ENCODE measurements around the gene SH2D1B. TPM values are rescaled to one million over a fixed set of nuclear protein-coding genes. Genes with fewer than 3 reads are reported as not detected.
"Not testable (repeated sequence)": the region's sequence is repeated elsewhere in the genome, so short reads cannot be mapped to it uniquely, and the experiment has no call there.

SH2D1B gene
- total and polyA plus RNA-seq, 2 donors (not counting 1 experiment from before 2014, with no cell fraction given), result 0.15 TPM

- H3K4me2 ChIP-seq (replicated peaks; ENCODE audit: low read depth, low read length, poor library complexity, severe bottlenecking); H3K9ac ChIP-seq (ENCODE audit: low read length); H3K36me3 ChIP-seq (replicated peaks in 1 of 2; ENCODE audit: control extremely low read depth in 1 of 2, control insufficient read depth in 1 of 2, extremely low read depth in 1 of 2, insufficient read depth in 2 of 2, low read length in 1 of 2); H3K4me3 Mint-ChIP-seq; CTCF ChIA-PET; H4K20me1 ChIP-seq (ENCODE audit: control insufficient read depth, insufficient read depth, low read length, poor library complexity, severe bottlenecking); ATAC-seq (ENCODE audit: low read depth); H3K27ac Mint-ChIP-seq; POLR2A ChIA-PET; intact Hi-C loops (cut with micrococcal nuclease); H3K4me1 ChIP-seq (ENCODE audit: control insufficient read depth in 2 of 2, insufficient read depth in 2 of 2, low read length in 2 of 2); H3K27me3 ChIP-seq (replicated peaks in 1 of 4; ENCODE audit: control extremely low read depth in 1 of 4, control insufficient read depth in 3 of 4, insufficient read depth in 4 of 4, low read length in 3 of 4); H3K4me3 ChIP-seq (ENCODE audit: control extremely low read depth in 1 of 5, extremely low read depth in 1 of 5, insufficient read depth in 1 of 5, low read depth in 2 of 5, low read length in 4 of 5); H3K9me3 ChIP-seq (ENCODE audit: control extremely low read depth in 1 of 3, control insufficient read depth in 2 of 3, insufficient read depth in 1 of 3, low read length in 2 of 3); H2AFZ ChIP-seq (ENCODE audit: insufficient read depth, low read depth, low read length, poor library complexity, severe bottlenecking); H3K27ac ChIP-seq (ENCODE audit: low read length in 2 of 2); H3K4me1 Mint-ChIP-seq; H3K79me2 ChIP-seq (ENCODE audit: control insufficient read depth, insufficient read depth, low read length); DNase-seq; H3K9me3 Mint-ChIP-seq (ENCODE audit: insufficient read depth): not testable (repeated sequence)
- WGBS (ENCODE audit: insufficient coverage), result 77% methylated on average over 4 of the region's 7 CpGs
- peaks cover 27% of the 10 kb centered on the region for H3K27me3 Mint-ChIP-seq
These were observed 6.6 kb upstream of the SH2D1B start for GRCh38 chr1:162418584-162418983.

GRCh38 chr1:162417650-162418049 is 5.7 kb upstream of the SH2D1B start:
- ATAC-seq (ENCODE audit: low read depth) (no peak), DNase-seq (no peak)
- no peak overlapping the region for H2AFZ ChIP-seq (ENCODE audit: insufficient read depth, low read depth, low read length, poor library complexity, severe bottlenecking)
- H3K4me3 ChIP-seq (ENCODE audit: control extremely low read depth in 1 of 5, extremely low read depth in 1 of 5, insufficient read depth in 1 of 5, low read depth in 2 of 5, low read length in 4 of 5), result no peak overlapping the region
- H3K9me3 Mint-ChIP-seq (ENCODE audit: insufficient read depth), result no peaks in the 10 kb centered on the region
- intact Hi-C loops (cut with micrococcal nuclease), result no loop called here
- H3K27ac ChIP-seq (ENCODE audit: low read length in 2 of 2), result no peak overlapping the region
- H3K27me3 ChIP-seq (replicated peaks in 1 of 4; ENCODE audit: control extremely low read depth in 1 of 4, control insufficient read depth in 3 of 4, insufficient read depth in 4 of 4, low read length in 3 of 4), result no peaks in the 10 kb centered on the region
- TF ChIP-seq EZH2 (IDR thresholded peaks at IDR 0.05; ENCODE audit: borderline replicate concordance, insufficient read depth, low read depth, low read length, poor library complexity, severe bottlenecking), result no peak
- TF ChIP-seq CTCF (IDR thresholded peaks at IDR 0.05), result no peak
- H3K4me3 Mint-ChIP-seq, result no peak overlapping the region
- H3K4me1 Mint-ChIP-seq, result peaks cover 2% of the 10 kb centered on the region
- POLR2A ChIA-PET, result no interaction called here
- no peak overlapping the region for H3K4me2 ChIP-seq (replicated peaks; ENCODE audit: low read depth, low read length, poor library complexity, severe bottlenecking)
- H3K4me1 ChIP-seq (ENCODE audit: control insufficient read depth in 2 of 2, insufficient read depth in 2 of 2, low read length in 2 of 2), result no peaks in the 10 kb centered on the region
- H4K20me1 ChIP-seq (ENCODE audit: control insufficient read depth, insufficient read depth, low read length, poor library complexity, severe bottlenecking), result no peaks in the 10 kb centered on the region
- H3K9ac ChIP-seq (ENCODE audit: low read length), result no peak overlapping the region
- H3K79me2 ChIP-seq (ENCODE audit: control insufficient read depth, insufficient read depth, low read length), result no peaks in the 10 kb centered on the region
- peaks cover 29% of the 10 kb centered on the region for H3K27me3 Mint-ChIP-seq
- peaks cover 0 to 1% (median 0%) of the 10 kb centered on the region in 3 donors for H3K9me3 ChIP-seq (ENCODE audit: control extremely low read depth in 1 of 3, control insufficient read depth in 2 of 3, insufficient read depth in 1 of 3, low read length in 2 of 3)
- no CpG with 5 or more reads among the region's 7 CpGs for WGBS (ENCODE audit: insufficient coverage)
- H3K36me3 ChIP-seq (replicated peaks in 1 of 2; ENCODE audit: control extremely low read depth in 1 of 2, control insufficient read depth in 1 of 2, extremely low read depth in 1 of 2, insufficient read depth in 2 of 2, low read length in 1 of 2), result no peaks in the 10 kb centered on the region
- CTCF ChIA-PET, result interaction anchor here (0.6 kb wide), 1 partner anchor 26 kb away, joined by 4 read pairs; no protein-coding TSS in a partner anchor
- no peak overlapping the region for H3K27ac Mint-ChIP-seq

Measured in B cell (primary cell).